HG03103 (cell line): Measurements from ENCODE around the gene MSGN1.

ENCODE experiments used
- ATAC-seq: cut with Tn5 transposase; IDR thresholded peaks from one replicate; pipeline ENCODE4 v1.9.1; 2021; ENCODE audit warnings: low read depth; ENCODE audit not compliant: unreplicated experiment

The MSGN1 gene

DNA sequence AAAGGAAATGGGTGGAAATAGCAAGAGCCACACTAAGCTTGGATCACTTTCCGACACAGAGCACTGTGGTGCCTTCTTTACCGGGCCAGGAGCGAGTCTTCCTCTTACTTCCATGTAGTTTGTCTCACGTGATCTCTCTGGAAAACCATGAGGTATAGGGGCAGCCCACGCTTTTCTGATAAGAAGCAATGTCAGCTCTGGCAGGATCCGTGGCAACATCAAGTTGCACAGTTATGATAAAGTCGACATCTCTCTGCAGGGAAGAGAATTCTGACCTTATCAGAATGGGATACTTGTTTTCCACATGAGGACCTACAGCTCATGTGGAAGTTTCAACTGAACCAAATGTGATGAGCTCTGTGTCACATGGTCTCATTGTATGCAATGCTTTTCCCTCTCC is 29.5 kb downstream of the MSGN1 start:
- no peak for ATAC-seq

DNA sequence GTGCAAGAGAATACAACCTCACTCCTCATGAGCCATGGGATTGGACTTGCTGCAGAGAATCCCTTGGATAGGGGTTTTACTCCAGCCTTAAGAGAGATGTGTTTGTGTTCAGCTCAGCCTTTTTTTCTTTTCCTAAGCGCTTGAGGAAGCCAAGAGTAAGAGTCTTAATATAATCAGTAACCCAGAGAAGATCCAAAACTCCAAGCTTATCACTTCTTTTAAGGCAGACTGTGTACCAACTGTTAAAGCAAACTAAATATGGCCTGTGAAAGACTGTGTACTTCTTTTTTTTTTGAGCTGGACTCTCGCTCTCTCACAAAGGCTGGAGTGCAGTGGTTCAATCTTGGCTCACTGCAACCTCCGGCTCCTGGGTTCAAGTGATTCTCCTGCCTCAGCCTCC is 30.4 kb downstream of the MSGN1 start:
- ATAC-seq: no peak

DNA sequence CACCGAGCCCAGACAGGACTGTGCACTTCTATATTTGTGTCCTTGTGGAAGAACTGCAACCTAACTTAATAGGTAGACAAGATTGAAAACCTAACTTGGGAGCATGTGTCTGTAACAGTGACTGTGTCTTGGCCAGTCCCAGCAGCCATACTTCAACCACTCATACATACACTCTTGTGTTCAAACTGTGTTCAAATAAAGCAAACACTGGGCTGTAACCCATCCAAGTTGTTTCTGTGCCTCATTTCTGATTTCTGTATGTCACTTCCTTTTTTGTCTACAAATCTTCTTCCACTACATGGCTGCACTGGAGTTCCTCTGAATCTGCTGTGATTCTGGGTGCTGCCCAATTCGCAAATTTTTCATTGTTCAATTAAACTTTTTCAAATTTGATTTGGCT is 31.0 kb downstream of the MSGN1 start:
- no peak for ATAC-seq

DNA sequence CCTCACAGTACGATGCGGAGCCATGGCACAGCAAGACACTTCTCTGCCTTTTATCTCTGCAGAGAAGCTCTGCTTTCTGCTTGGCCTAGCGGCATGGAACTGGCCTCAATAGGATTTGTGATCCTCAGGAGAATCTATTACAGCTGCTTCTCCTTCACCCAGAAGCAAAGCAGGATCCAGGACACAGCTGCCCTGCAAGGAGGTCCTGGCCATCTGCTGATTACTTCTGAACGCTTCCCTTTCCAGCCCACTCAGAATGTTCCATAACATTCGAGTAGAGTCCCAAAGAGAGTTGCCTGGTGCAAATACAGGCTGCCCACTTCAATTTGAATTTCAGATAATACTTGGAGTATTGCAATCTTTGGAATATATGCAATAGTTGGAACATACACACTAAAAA is 33.0 kb downstream of the MSGN1 start:
- ATAC-seq: no peak

DNA sequence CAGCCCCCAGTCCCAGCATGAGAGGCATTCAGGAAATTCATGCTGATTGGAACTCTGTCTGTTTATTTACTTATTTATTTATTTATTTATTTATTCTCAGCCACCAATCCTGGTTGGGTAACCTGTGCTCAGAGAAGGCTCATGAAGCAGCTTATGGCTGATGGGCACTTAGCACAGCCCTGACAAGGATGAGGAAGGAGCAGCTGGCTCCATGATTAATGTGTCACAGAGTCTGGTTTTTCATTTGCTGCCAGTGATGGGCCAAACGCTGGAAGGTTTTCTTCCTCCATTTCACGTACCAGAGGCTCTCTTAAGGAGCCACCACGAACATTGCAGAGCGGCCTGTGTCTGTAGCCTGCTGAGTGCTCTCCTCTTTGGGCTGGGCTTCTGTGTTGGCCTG is 33.9 kb downstream of the MSGN1 start:
- ATAC-seq: no peak

DNA sequence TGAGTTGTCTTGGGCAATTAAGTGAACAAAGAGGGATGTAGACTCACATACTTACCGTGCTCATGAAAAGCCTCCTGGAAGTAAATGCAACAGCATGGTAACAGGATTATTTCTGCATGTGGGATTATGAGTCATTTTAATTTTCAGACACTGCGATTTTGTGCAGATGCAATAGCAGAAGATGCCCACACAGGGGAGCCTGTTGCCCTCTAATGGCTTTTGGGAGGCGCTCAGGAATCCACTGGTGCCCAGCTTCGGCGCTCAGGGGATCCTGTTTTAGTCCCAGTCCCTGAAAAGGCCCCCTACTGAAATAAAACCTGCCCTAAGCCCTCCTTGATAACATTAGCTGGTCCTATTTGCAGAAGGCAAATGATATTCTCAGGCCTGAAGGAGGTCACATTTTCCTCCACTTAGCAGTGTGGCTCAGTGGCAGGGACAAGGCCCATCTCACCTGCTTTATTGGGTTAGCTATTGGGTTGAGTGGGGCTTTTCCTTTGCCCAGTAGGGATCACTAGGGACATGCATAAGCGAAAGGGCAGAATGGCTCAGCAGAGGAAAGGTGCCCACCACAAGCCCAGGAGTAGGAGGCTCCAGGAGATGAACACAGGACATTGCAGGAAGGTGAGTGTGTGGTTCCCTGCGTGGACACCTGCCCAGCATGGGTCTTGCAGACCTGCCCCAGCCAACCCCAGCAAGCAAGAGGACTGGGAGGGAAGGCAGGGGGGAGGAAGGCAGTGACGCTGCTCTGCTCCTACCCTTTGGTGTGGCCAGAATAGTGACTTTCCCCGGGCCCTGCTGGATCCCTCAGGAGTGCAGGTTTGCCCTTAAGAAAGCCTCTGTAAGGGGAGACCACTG is 35.7 kb downstream of the MSGN1 start:
- peak; percentile 79 for ATAC-seq

DNA sequence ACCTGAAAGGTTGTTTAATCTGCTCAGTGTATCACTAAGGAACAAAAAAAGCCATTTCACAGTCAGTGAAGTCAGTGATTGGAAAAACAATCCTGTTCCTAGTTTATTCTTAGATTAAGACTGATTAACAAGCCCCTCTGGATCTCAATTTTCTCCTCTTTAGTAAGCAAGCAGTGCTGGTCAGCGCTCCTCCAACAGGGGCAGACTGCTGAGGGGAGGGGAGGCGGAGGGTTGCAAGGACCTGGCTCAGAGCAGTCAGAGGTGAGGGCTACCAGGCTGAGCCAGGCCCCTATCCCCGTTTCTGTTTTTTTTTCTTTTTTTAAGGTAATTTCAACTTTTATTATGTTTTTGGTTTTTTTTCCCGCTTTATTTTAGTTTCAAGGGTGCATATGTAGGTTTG is 37.5 kb downstream of the MSGN1 start:
- ATAC-seq: no peak

DNA sequence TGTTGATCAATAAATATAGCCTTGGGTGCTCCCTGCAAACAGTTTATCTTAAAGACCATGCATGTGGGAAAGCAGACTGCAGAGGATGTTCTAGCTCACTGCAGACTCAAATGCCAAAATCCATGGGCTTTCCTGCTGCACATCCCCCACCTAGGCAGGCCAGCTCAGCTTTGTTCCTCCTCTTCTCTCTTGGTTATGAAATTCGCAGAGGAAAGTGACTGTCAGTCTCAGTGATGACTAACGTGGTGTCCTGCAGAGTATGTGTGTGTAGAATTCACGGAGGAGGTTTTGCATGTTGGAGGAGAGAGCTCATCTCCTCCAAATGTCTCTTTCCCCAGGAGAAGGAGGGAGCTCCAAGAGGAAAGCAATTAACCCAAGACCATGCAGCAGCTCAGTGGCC is 40.8 kb downstream of the MSGN1 start:
- no peak for ATAC-seq

DNA sequence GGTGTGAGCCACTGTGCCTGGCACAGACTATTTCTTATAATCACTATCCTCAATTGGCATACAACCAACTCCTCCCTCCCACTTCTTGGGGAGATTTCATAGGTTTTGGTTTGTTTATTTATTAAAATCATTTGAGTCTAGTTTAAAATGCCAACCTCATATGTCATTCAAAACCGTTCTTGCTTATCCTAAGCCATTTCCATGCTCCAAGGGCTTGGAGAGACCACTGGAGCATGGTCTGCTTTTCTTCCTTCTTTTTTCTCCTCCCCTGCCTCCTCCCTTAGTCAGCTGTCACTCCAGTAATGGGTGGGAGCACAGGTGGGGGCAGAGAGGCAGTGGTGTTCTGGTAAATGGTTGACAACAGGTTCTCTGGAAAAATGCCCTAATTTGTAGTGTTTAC is 41.8 kb downstream of the MSGN1 start:
- ATAC-seq: no peak

DNA sequence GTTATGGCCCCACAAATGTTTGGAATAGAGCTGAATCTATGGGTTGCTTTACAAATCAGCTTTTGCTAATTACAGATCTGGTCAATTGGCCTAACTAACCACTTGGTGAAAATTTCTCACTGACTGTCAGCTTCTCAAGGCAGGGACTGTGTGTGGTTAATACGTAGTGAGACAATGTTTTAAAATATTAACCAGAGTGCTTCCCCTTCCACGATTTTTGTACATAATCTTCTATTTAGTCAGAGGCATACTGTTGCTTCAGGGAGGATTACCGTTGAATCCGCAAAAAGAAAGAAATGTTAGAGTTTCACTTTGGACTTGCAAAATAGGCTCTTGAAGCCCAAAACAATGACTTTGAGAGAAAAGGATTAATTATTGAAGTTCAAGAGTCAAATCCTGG is 47.3 kb downstream of the MSGN1 start:
- no peak for ATAC-seq

DNA sequence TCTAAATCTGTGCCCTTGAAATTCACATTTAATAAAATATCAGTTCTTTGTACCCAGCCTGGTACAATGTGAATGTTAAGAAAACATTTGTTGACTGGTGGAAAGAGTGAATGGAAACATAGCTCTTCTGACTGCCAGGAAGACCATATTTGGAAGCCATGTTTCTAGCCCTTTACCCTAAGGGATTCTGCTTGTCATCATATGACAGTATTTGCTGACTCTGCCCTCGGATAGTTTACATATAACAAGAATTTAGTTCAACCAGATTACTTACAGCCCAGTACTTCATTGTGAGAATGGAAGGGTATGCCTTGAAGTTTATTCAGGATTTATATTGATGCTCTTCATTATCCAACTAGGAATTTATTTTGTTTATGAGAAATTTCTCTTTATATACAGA is 48.4 kb downstream of the MSGN1 start:
- ATAC-seq: no peak

DNA sequence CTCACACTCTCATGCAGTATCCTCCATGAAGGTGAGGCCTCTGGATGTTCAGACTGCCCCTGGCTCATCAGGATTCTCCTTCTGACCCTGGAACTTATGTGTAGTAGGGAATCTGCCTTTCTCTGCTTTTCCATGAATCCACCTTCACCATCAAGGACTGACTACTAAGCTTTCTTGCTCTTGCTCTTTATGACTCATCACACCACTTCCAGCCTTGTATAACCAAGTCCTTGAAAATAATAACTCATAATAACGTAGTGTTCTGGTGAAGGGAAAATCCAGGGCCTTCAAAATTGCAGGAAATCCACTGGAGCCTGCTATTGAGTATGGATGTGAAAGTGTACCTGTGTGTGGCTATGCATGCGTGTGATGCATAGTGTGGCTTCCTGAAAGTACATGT is 50.9 kb downstream of the MSGN1 start:
- no peak for ATAC-seq
